Activated T-cell treated with anti-CD3 and anti-CD28 coated beads, Interleukin-2, amount 50 U/mL, for 4 hours (primary cell): ENCODE results near the gene SCO2. TPM values are rescaled to one million over a fixed set of nuclear protein-coding genes. Genes with fewer than 3 reads are reported as not detected.

Experiments used
- ATAC-seq, 2 donors: fragments of 200-7000 bp; cut with Tn5 transposase; one replicate each; pipeline ENCODE4 v1.10.0; 2021
- DNase-seq: peaks from one replicate; pipeline ENCODE4 v3.0.0-alpha.2; 2020
- H3K27me3 Mint-ChIP-seq: one replicate; pipeline ENCODE4 v1.8.0; 2021; ENCODE audit warnings: low read depth, mixed read lengths
- H3K36me3 Mint-ChIP-seq: one replicate; pipeline ENCODE4 v1.8.0; 2022; ENCODE audit warnings: mixed read lengths; ENCODE audit not compliant: insufficient read depth
- H3K4me1 Mint-ChIP-seq: one replicate; pipeline ENCODE4 v1.8.0; 2021; ENCODE audit warnings: low read depth, mixed read lengths
- H3K4me3 Mint-ChIP-seq: one replicate; pipeline ENCODE4 v1.8.0; 2021; ENCODE audit warnings: mild to moderate bottlenecking, moderate library complexity, mixed read lengths
- H3K9me3 Mint-ChIP-seq: one replicate; pipeline ENCODE4 v1.8.0; 2021; ENCODE audit warnings: mixed read lengths
- total RNA-seq, 3 donors: library from RNA; stranded (reverse); gene quantifications; one replicate each; pipeline ENCODE4 v1.2.1, GENCODE V29; 2021

The SCO2 gene
- total RNA-seq, 3 donors from 2014 or later: 12.7 to 14.4 (median 14.2) TPM

DNA sequence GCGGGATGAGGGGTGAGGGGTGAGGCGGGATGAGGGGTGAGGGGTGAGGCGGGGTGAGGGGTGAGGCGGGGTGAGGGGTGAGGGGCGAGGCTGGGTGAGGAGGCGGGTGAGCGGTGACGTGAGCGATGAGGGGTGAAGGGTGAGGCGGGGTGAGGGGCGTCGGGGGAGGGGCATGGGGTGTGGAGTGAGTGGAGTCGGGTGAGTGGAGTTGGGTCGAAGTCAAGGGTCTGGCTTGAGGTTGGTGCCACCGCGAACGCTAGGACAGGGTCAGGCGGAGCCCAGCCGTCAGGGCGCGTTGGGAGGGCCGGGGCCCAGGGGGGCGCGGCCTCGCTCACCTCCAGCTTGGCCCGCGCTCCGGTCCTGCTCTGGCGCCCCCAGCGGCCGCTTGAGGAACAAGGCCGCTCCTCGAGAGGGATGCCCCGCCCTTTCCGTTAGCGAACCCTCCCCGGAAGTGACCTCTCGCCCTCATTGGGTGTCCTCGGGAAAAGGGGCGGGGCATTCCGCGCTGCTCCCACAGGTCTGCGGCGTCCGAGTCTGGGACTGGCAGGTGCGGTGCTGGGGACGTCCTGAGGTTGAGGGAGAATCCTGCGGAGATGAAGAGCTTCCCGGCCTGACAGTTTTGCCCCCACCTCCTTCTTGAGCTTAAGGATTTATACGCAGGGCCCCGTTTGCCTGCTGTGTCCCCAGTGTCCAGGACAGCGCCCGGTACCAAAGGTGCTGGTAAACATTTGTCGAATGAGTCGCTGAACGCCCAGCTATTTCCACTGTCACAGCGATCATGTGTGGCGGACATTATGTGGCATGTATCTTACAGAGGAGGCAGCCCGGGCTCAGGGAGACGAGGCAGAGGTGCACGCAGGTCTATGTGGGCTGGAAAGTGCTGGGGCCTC, 37.4 kb upstream of the SCO2 start, which contains the start of gene SYCE3:
TSS of gene SYCE3 (minus strand) at position 397 of the 890 bp plus-strand sequence. CDS start 6,514 bp downstream, outside the sequence.
- Mint-ChIP-seq H3K27me3 (no peaks in the 10 kb centered on the region), H3K36me3 (no peaks in the 10 kb centered on the region)
- peak; percentile 96 to 99 for ATAC-seq

DNA sequence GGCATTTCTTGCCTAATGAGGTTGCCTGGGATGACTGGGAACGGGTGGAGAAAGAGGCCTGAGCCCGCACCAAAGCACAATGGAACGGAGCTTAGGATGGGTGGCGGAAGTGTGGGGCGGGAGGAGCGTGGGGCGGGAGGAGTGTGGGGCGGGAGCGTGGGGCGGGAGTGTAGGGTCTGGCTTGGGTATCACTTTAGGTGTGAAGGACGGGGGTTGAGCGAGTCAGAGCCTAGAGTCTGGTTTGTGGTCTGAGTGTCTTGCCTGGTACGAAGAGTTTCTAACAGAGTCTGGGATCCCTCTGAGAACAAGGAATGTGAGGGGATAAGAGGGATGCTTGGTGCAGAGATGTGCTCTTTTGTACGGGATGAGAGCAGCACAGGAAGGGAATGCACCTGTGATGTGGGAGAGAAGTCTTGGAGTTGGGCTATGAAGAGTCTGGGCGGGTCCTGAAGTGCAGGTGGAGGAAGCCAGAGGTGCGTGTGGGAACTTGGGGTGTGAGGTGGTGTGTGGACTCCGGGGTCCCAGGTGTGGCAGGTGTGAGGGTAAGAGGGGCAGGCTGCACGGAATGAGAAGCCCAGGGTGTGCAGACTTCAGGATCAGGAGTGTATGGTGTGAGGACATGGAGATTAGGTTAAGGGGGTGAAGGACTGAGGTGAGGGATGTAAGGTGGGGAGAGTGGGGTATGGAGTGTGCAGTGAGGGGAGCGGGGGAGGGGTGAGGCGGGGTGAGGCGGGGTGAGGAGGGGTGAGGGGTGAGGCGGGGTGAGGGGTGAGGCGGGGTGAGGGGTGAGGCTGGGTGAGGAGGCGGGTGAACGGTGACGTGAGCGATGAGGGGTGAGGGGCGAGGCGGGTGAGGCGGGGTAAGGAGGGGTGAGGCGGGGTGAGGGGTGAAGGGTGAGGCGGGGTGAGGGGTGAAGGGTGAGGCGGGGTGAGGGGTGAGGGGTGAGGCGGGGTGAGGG, 36.3 kb upstream of the SCO2 start:
- ATAC-seq (no peak), DNase-seq (no peak)
- Mint-ChIP-seq H3K4me1 (peaks cover 12% of the 10 kb centered on the region), H3K4me3 (peak overlapping the region; percentile 64), H3K36me3 (no peaks in the 10 kb centered on the region), H3K9me3 (no peaks in the 10 kb centered on the region), H3K27me3 (no peaks in the 10 kb centered on the region)

More for the DNA sequence above, 37.4 kb upstream of the SCO2 start, which contains the start of gene SYCE3:
- peak; percentile 97 for DNase-seq
- no peaks in the 10 kb centered on the region for H3K9me3 Mint-ChIP-seq
- peaks cover 12% of the 10 kb centered on the region for H3K4me1 Mint-ChIP-seq
- H3K4me3 Mint-ChIP-seq: peak within 1 kb of the TSS; percentile 86

DNA sequence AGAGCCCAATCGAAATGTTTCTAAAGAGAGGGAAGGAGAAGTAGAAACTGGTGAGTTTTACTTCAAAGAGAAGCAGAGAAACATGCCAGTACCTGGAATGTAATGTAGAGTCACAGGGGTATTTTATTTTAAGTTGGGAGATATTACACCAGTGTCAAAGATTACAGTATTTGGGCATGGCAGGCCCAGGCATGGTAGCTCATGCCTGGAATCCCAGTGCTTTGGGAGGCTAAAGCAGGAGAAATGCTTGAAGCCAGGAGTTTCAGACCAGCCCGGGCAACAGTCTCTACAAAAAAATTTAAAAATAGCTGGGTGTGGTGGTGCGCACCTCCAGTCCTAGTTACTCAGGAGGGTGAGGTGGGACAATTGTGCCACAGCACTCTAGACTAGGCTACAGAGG, 34.6 kb upstream of the SCO2 start:
- peaks cover 12% of the 10 kb centered on the region for H3K4me1 Mint-ChIP-seq
- H3K9me3 Mint-ChIP-seq: no peaks in the 10 kb centered on the region
- H3K4me3 Mint-ChIP-seq: no peak overlapping the region
- H3K36me3 Mint-ChIP-seq: no peaks in the 10 kb centered on the region
- ATAC-seq: no peak
- no peaks in the 10 kb centered on the region for H3K27me3 Mint-ChIP-seq
- no peak for DNase-seq

DNA sequence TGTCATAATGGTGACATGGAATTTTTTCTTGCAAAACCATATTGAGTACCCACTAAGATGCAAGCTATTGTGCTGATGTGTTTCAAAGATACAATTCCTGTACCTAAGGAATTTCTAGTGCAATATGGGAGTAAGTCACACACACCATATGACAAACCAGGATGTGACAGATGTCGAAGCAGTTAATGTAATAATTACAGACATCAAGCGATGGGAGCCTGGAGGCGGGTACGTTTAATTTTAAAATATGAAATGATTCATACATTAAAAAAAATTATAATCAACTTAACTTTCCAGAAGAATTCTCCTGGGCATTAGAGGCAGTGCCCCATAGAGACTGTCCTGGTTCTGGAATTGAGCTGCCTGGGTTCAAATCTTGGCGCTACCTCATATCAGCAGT, 31.3 kb upstream of the SCO2 start:
- no peaks in the 10 kb centered on the region for H3K36me3 Mint-ChIP-seq
- peaks cover 3% of the 10 kb centered on the region for H3K4me1 Mint-ChIP-seq
- no peak overlapping the region for H3K4me3 Mint-ChIP-seq
- no peaks in the 10 kb centered on the region for H3K27me3 Mint-ChIP-seq
- DNase-seq (no peak), ATAC-seq (no peak)
- H3K9me3 Mint-ChIP-seq: no peaks in the 10 kb centered on the region

DNA sequence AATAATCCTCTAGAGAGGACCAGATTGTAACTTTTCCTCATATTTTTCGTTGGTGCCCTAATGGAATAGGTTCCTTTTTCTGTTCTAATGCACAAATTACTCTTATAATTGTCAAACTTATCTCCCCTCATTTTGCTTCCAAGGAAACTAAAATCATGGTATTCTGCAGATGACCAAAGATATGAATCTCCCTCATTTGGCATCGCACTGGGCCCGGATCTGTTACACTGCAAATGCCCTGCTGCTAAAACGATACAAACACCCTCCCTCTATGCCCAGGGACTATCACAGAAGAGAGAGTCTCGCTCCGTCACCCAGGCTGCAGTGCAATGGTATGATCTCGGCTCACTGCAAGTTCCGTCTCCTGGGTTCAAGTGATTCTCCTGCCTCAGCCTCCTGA, 27.9 kb upstream of the SCO2 start:
- H3K9me3 Mint-ChIP-seq: no peaks in the 10 kb centered on the region
- H3K4me1 Mint-ChIP-seq: peaks cover 19% of the 10 kb centered on the region
- H3K27me3 Mint-ChIP-seq: no peaks in the 10 kb centered on the region
- H3K36me3 Mint-ChIP-seq: no peaks in the 10 kb centered on the region
- no peak for ATAC-seq
- no peak overlapping the region for H3K4me3 Mint-ChIP-seq
- DNase-seq: no peak

DNA sequence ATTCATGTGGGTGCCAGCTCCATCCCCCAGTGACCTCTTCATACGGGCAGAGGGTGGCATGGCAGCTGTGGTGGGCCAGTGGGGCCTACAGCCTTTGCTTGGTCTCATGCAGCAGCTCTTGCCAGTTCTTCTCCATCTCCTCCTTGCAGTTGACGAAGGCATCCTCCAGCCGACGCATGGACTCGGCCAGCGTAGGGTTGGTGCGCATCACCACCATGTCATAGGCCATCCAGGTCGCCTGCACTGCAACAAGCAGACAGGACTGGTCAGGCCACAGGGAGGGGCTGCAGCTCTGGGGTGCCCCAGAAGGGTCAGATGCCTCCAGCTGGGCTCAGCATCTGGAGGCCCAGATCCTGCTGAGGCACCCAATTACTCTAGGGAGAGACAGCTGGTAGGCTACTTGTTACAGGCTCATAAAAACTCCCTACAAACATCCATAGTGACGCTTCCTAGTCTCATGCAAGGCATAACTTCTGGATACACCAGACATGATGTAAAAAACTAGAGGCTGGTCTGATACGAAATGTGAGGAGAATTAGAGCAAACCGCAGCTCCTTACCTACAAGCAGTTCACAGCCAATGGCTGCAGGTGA, 25.9 kb upstream of the SCO2 start:
- ATAC-seq (no peak), DNase-seq (no peak)
- Mint-ChIP-seq H3K36me3 (no peaks in the 10 kb centered on the region), H3K27me3 (no peaks in the 10 kb centered on the region), H3K4me1 (peaks cover 22% of the 10 kb centered on the region), H3K9me3 (no peaks in the 10 kb centered on the region), H3K4me3 (no peak overlapping the region)

DNA sequence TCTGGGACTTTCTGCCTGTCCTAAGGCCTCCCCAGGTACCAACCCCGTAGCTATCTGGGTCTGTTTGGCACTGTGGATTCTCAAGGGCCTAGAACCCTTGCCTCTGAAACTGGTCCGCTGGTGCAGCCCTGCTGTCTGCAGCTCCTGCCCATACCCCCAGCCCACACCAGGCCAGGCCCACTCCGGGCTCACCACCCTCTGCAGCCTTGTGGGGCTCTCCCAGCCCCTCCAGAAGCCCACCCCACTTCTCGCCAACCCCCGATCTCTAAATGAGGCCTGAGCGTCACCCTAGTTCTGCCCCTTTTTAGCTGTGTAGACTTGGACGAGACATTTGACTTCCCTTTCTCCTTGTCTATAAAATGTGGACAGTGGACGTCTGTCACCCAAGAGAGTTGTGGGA, 25.0 kb upstream of the SCO2 start:
- Mint-ChIP-seq H3K36me3 (no peaks in the 10 kb centered on the region), H3K4me3 (peak overlapping the region; percentile 83), H3K4me1 (peaks cover 30% of the 10 kb centered on the region), H3K9me3 (no peaks in the 10 kb centered on the region), H3K27me3 (no peaks in the 10 kb centered on the region)
- no peak for DNase-seq
- no peak for ATAC-seq

DNA sequence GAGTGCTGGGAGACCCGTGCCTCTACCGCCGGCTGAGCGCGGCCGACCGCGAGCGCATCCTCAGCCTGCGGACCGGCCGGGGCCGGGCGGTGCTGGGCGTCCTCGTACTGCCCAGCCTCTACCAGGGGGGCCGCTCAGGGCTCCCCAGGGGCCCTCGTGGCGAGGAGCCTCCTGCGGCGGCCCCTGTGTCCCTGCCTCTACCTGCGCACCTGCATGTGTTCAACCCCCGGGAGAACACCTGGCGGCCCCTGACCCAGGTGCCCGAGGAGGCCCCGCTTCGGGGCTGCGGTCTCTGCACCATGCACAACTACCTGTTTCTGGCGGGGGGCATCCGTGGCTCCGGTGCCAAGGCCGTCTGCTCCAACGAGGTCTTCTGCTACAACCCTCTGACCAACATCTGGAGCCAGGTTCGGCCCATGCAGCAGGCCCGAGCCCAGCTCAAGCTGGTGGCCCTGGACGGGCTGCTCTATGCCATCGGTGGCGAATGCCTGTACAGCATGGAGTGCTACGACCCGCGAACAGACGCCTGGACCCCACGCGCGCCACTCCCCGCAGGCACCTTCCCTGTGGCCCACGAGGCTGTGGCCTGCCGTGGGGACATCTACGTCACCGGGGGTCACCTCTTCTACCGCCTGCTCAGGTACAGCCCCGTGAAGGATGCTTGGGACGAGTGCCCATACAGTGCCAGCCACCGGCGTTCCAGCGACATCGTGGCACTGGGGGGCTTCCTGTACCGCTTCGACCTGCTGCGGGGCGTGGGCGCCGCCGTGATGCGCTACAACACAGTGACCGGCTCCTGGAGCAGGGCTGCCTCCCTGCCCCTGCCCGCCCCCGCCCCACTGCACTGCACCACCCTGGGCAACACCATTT, 23.8 kb upstream of the SCO2 start:
- ATAC-seq: peak; percentile 25 to 29
- Mint-ChIP-seq H3K27me3 (no peaks in the 10 kb centered on the region), H3K4me1 (peaks cover 43% of the 10 kb centered on the region), H3K4me3 (peak overlapping the region; percentile 83), H3K36me3 (no peaks in the 10 kb centered on the region), H3K9me3 (no peaks in the 10 kb centered on the region)
- no peak for DNase-seq

DNA sequence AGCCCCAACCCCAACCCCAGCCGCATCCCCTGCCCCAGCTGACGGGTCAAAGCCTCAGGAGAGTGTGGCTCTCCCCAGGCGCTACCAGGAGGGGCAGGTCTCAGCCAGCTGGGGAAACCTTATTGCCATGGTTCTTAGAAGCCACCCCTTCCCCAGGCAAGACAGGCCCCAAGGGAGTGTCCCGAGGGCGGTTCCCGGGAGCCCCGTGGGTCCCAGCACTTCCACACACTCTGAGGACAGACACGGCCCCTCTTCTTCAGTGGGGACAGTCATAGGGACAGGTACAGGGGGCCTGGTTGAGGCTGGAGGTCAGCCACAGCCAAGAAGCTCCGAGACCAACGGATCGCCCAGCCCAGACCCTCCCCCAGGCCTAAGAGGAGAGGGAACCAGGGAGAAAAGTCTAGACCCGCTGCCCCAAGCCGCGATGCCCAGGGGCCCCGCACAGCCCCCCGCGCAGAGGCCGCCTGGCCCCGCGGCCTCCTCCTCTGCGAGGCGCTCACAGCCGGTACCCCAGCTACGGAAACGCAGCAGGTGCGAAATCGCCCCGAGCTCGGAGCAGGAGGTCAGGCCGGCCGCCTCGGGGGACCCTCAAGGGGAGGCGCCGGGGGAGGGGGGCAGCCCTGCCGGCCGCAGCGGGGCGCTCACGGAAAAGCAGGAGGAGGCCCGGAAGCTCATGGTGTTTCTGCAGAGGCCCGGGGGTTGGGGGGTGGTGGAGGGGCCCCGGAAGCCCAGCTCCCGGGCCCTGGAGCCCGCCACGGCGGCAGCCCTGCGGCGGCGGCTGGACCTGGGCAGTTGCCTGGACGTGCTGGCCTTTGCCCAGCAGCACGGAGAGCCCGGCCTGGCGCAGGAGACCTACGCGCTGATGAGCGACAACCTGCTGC, 22.9 kb upstream of the SCO2 start:
- Mint-ChIP-seq H3K4me3 (peak overlapping the region; percentile 70), H3K9me3 (no peaks in the 10 kb centered on the region), H3K4me1 (peaks cover 43% of the 10 kb centered on the region), H3K36me3 (no peaks in the 10 kb centered on the region), H3K27me3 (no peaks in the 10 kb centered on the region)
- DNase-seq (peak; percentile 50), ATAC-seq (peak; percentile 61 to 67)

DNA sequence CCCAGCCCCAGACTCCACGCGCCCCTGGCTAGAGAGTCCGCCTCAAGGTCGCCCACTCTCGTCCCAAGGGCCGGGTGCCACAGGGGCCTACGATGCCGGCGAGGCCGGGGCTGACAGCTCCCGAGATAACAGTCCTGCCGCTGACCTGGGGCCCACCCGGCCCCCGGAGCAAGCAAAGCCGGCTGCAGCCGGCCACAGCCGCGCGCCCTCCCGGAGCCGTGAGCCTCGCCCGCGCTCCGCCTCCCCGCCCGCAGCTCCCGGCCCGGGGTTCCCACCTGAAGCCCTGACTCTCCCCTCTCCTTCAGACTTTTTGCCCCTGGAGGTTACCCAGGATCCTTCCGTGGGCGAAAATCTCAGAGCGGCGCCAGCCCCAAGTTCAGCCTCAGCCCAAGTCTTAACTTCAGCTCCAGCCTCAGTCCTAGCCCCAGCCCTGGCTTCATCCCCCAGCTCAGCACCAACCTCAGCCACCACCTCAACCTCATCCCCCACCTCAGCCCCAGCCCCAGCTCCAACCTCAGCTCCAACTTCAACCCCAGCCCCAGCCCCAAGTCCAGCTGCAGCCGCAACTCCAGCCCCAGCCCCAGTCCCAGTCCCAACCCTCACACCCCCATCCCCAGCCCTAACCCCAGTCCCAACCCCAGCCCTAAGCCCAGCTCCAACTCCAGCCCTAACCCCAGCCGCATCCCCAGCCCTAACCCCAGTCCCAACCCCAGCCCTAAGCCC, 22.0 kb upstream of the SCO2 start:
- no peaks in the 10 kb centered on the region for H3K36me3 Mint-ChIP-seq
- DNase-seq (no peak), ATAC-seq (no peak)
- H3K9me3 Mint-ChIP-seq: no peaks in the 10 kb centered on the region
- no peak overlapping the region for H3K4me3 Mint-ChIP-seq
- H3K27me3 Mint-ChIP-seq: no peaks in the 10 kb centered on the region
- peaks cover 46% of the 10 kb centered on the region for H3K4me1 Mint-ChIP-seq

DNA sequence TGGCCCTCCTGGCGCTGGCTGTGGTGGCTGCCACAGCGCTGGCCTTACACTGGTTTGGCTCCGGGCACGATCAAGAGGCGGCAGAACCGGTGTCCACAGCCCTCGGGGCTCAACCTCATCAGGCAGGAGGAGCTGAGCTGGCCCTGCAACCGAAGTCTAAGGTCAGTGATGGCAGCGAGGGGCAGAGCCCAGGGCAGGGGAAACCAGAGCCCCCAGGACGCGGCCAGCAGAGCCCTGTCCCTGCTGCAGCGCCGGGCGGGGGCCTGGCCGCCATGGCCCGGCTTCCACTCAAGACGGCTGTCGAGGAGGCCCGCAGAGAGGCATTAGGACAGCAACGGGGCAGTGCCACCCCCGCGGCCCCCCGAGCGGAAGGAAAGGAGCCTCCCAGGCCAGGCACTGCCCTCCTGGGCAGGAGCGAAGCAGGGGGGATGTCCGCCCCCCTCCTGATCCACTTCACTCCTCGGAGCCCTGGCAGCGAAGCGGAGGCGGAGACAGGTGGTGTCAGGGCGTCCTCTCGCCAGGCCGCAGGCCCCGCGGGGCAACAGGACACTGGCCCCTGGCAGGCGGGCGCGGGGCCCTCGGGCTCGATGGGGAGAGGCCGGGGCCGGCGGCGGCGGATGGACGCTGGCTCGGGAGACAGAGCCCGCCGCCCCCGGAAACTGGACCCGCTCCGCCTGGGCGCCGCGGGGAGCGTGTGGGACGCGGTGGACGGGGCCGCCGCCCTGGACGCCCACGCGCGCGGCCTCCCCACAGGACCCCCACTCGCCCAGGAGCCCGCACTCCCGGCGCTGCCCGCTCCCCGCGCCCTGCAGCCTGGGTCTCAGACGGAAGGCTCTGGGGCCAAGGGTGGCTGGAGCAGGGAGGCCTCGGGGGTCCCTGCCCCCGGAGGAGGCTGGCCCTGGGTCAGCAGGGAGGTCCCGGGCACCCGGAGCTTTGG, 21.2 kb upstream of the SCO2 start:
- Mint-ChIP-seq H3K4me1 (peaks cover 53% of the 10 kb centered on the region), H3K27me3 (no peaks in the 10 kb centered on the region), H3K4me3 (no peak overlapping the region), H3K9me3 (no peaks in the 10 kb centered on the region), H3K36me3 (no peaks in the 10 kb centered on the region)
- DNase-seq: no peak
- ATAC-seq: no peak
